ENCODE results near the gene COL11A1.
"Not testable (repeated sequence)": the region's sequence is repeated elsewhere in the genome, so short reads cannot be mapped to it uniquely, and the experiment has no call there.

Gene COL11A1

DNA sequence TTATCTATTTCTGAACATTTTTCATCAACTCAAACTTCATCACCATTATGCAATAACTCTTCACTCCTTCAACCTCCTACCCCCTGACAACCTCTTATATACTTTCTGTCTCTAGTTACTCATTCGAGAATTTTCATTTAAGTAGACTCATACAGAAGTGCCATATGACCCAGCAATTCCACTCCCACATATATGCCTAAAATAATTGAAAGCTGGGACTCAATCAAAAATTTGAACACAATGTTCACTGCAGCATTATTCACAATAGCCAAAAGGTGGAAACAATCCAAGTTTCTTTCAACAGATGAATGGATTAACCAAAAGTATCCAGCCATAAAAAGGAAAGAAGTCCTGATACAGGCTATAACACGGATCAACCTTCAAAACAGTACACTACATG is 24.1 kb downstream of the COL11A1 start:
- no peak for DNase-seq

DNA sequence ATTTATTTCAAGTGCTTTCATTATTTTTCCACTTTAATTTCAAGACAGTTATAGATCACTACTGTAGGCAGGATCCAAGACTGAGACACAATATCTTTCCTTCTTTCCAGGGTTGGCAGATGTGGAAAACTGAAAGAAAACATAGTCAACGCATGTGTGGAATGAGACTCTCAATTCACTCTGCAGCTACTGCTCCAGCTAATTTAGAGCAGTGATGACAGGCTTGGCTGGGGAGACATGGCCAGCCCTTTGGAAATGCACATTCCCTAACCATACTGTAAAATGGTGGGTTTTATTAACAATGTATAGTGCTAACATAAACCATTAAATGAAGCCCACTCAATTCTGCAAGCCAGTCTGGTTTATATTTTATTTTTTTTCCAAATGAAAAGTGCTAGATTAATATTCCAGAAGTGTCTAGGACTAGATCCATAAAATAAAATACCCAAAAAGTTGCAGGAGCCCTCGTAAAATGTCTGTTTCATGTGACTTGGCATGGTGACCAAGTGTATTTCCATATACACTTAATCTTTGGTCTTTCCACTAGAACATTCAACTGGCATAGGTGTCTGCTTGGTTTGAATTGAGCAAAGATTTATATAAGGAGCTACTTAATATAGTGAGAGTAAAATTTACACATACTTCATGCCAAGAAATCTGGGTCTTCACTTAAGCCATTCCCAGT is 32.9 kb downstream of the COL11A1 start:
- no peak for DNase-seq

DNA sequence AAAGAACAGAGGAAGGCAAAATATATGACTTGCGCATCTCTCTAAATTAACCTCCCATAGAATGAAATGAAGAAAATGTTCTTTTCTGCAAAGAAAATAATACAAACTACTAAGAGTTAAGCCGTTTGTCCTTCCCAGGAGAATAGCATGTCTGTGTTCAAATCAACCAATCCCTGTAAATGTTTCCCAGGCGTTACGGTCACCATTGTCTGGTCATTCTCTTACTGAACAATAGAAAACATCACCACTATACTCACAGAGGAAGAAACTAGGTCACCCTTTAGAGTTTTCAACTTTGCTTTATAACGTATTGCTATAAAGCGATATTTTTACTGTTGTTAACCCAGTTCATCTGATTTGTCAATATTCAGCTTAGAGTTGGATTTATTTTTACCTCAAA is 34.1 kb downstream of the COL11A1 start:
- DNase-seq = peak in 6 of 56 donors; percentile 1 to 18 (median 2)

DNA sequence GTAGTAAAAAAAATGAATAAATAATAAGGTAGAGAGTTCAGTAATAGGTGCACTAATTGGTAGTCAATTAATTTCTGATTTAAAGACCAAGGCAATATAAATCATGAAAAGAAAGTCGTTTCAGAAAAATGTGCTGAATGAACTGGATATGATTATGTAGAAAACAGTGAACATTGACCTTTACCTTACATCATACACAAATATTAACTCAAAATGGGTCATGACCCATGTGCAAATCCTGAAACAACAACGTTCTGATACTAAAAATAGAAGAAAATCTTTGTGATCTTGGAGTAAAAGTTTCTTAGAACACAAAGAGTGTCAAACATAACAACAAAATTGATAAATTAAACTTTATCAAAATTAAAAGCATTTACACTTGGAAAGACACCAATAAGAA is 39.1 kb downstream of the COL11A1 start:
- DNase-seq = no peak

DNA sequence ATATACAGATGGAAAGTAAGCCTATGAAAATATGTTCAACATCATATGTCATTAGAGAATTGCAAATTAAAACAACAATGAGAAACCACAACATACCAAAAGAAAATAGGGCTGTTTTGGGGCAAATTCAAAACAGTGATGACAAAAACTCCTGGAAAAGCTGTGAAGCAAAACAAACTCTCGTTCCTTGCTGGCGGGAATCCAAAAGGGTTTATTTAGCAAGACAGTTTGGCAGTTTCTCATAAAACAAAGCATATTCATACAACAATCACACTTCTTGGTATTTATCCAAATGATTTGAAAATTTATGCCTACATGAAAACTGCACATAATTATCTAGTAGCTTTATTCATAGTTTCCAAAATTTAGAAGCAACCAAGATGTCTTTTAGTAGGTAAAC is 44.4 kb downstream of the COL11A1 start:
- DNase-seq = no peak

DNA sequence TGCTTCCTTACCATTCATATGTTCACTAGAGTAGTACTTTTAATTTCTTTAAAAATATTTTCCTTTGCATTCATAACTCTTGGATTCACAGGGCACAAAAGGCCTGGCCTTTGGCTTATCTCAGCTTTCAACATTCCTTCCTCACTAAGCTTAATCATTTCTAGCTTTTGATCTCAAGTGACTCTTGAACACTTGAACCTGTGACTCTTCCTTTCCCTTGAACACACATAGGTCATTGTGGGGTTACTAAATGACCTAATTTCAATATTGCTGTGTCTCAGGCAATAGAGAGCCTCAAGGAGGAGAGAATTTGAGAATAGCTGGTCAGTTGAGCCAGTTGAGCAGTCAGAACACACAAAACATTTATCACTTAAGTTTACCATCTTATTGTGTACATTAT is 49.9 kb downstream of the COL11A1 start:
- no peak for DNase-seq

DNA sequence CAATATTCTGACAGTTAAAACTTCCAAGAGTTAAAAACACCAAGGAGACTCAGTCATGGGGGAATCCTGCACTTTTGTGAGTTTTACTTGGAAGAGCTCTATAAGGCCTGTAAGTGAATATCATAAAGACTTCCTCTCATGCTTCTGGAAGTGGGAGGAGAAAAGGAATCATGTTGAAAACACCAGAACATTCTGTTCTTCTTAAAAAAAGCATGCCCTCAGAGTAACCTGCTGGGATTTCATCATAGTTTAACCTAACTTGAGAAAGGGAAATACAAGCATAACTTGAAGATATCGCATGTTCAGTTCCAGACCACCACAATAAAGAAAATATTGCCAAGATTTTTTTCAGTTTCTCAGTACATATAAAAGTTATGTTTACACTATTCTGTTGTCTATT is 51.9 kb downstream of the COL11A1 start:
- no peak for DNase-seq

DNA sequence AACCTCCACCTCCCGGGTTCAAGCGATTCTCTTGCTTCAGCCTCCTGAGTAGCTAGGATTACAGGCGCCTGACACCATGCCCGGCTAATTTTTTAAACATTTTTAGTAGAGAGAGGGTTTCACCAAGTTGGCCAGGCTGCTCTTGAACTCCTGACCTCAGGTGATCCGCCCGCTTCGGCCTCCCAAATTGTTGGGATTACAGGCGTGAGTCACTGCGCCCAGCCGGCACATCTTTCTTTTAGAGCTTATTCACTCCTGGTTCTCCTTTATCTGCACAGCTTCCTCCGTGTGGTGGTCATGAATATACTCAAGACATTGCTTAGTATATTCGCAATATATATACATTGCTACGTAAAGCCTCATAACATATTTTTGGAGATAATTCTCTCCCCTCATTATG is 80.2 kb downstream of the COL11A1 start:
- not testable (repeated sequence) for DNase-seq

DNA sequence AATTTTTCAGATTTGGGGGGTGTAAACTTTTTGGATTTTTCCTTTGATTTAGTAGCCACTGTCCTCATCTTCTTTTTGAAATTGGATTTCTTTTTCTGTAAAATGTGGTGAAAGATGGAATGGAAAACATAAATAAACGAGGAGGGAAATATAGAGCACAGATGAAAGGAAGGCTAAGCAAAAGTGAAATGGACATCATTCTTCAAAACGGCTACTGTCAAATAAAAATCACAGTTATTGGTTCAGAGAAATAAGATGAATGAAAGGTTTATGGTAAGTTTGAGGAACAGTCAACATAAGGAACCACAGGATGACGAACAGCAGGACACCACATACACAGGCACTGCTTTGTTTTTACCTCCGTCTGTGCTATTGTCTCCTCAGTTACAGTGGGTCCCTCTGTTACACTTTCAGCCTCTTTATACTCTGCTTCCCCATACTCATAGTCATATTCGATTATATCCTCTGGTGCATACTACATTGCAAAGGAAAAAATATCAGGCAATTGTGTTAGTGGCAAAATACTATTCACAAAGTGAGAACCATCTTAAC is 82.4 kb downstream of the COL11A1 start:
- no peak for DNase-seq

DNA sequence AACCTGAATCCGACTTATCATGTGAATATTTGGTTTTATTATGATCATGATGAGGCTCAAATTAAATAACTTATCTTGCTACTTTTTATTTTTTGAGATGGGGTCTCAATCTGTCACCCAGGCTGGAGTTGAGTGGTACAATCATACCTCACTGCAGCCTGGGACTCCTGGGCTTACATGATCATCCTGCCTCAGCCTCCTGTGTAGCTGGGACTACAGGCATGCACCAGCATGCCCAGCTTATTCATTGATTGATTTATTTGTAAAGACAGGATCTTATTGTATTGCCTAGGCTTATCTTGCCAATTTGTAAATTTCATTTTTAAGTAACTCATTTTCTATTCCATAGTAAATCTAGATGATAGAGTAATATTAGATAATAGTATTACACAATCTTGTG is 84.3 kb downstream of the COL11A1 start:
- DNase-seq = no peak

DNA sequence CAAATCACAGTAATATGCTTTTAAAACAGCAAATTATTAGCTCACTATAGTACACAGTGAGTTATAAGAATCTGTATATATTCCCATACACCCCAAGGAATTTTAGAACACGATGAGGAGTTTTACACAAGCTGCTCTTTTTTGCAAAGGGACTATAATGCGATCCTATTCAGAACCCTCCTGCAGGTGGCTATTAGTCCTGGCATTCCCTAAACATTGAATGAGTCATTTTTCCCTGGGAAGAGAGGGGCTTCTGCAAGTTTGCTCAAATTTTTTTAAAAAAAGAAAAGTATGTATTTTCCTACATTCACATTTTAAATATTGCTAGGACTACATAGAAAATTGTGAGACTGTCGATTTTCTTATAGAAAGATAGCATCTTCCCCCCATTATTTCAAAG is 106.3 kb downstream of the COL11A1 start:
- no peak for DNase-seq

DNA sequence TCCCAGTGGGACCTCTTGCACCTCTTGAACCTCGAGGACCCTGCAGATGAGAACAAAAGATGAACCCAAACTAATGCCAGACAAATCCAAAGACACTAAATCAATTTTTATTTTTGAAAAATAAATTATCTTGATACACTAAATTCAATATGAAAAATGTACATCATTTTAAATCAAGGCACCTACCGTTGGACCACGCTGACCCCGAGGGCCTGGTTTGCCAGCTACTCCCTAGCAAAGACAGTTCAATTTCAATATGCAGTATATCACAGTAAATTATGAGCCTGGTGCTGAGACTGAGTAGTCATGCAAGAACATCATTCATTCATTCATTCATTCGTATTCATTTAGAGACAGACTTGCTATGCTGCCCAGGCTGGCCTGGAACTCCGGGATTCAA is 129.4 kb downstream of the COL11A1 start:
- no peak for DNase-seq

DNA sequence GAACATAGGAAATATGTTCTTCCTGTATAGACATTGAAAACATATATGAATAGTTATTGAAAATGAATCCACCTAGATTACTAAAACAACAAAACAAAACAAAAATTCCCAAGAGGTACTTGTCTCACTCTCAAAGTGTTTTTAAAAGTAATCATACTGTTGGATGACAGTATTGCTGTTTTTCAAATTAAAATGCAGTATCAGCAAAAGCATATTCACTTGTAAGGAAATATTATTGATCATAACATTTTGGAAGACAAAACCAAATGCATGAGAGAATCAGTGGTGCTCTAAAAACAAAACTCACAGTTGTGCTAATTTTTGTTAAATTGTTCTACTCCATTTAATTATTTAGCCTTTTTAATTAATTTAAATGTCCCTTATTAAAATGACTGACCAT is 131.0 kb downstream of the COL11A1 start:
- DNase-seq = no peak

DNA sequence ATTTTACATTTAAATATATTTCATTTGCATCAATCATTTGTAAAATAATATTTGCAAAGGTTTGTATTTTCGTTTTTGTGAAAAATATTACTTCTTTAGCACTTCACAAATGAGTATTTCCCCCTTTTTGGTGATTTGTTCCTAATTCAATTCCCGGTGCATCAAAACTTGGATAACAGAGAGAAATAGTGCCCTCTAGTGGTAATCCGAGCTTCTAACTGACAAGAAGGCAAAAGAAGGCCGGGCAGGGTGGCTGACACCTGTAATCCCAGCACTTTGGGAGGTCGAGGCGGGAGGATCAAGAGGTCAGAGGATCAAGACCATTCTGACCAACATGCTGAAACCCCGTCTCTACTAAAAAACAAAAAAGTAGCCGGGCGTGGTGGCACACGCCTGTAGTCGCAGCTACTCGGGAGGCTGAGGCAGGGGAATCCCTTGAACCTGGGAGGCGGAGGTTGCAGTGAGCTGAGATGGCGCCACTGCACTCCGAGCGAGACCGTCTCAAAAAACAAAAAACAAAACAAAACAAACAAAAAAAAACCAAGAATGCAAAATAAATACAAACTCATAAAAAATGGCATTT is 137.7 kb downstream of the COL11A1 start:
- DNase-seq = no peak

DNA sequence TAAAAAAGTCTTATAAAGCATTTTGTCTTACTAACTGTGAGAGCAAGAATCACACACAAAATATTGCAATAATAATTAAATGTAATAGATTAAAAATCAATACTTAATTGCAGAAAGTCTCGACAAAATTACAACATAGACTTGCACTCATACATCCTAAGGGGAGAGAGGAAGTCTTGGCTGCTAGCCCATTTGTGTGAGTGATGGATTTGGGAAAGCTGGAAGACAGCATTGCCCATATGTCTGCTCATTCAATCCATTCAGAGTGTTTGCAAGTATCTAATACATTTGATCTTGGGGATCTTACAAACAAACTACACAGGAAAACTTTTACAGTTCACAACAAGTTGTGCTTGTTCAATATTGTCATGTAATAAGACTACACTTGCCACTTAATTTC is 140.5 kb downstream of the COL11A1 start:
- DNase-seq = no peak

DNA sequence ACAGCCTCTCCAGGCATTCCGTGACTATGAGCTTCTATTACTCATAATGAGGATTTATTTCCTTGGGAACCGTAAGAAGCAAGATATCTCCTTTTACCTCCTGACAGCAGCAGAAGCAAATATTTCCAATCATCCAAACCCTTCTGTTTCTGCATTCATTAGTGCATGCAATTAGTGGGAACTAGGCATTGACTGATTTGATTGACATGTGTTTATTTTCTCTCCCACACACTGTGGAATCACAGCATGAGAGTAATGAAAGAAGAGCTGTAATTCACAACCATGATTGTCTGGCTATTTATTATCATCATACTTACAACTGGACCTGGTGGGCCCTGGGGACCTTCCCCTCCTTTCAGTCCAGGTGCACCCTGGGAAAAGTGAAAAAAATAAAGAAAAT is 146.8 kb downstream of the COL11A1 start:
- no peak for DNase-seq

DNA sequence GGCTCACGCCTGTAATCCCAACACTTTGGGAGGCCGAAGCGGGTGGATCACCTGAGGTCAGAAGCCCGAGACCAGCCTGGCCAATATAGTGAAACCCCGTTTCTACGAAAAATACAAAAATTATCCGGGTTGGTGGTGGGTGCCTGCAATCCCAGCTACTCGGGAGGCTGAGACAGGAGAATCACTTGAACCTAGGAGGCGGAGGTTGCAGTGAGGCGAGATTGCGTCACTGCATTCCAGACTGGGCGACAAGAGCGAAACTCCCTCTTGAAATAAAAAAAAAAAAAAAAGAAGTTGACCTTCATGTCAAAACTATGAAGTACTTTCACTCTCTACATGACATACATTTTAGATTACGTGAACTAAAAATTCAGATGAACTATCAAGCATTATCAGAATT is 153.7 kb downstream of the COL11A1 start:
- DNase-seq = no peak

DNA sequence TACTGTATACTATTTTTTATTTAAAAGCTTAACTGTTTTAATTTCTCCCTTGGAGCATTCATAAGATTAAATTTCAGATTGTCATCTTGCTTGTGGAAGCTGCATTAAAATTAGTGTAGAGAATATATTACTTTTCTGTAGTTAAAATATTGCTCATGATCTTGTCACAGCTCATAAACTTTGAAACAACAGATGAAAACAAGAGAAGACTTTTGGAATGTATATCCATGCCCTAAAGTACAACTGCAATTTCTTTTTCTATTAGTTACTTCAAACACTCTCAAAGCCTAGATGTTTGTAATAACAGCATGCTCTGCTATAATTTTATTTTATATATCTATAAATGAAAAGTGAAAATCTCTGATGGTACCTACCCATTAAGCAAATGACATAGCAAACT is 155.9 kb downstream of the COL11A1 start:
- no peak for DNase-seq

DNA sequence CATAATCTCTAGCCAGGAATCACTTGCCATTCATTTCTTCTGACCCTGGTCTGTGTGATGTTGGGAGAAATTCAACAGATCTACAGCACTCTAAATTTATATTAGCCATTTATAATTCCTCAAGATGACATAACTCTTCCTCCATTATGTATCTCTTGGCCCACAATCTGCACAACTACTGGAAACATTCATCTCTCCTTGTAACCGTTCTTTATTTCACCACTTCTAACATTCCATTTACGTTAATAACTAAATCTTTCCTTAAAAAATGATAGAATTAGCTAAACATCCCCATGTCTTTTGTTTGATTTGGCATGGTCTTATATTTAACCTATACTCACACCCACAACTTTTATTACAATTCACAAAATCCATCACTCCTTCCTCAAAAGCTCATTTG is 166.0 kb downstream of the COL11A1 start:
- no peak for DNase-seq

DNA sequence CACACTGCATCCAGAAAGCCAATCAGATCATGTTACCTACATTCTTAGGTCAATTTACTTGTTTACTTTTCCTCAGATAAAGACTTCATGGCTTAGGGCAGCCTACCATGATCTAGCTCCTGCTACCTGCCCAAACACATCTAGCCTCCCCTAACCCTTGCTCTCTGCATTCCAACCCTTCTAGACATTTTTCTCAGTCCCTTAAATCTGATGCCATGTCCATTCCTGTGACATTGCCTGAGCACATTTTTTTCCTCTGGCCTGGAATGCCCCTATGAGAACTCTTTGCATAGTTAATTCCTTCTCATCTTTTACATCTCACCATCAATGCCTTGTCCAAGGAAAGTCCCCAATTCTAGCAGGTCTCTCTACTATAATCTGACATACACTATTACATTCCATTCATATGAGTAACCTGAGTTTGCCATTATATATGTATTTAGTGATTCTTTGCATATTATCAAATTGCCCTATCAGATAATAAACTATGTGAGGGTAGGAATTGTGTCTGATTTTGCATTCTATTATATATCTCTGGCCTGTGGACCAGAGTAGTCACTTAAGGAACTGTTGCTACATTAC is 166.9 kb downstream of the COL11A1 start:
- DNase-seq = no peak

DNA sequence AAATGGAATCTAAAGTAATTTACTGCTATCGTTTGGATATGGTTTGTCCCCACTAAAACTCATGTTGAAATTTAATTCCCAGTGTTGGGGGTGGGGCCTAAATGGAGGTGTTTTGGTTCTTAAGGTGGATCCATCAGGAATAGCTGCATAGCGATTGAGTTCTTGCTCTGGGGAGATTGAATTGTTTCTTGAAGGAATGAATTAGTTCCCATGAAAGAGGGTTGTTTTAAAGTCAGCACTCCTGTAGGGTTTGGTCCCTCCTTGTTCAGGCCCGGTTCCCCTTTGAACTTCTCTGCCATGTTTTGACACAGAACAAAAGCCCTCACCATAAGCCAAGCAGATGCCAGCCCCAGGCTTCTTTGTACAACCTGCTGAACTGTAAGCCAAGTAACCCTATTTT is 170.9 kb downstream of the COL11A1 start:
- DNase-seq = no peak

DNA sequence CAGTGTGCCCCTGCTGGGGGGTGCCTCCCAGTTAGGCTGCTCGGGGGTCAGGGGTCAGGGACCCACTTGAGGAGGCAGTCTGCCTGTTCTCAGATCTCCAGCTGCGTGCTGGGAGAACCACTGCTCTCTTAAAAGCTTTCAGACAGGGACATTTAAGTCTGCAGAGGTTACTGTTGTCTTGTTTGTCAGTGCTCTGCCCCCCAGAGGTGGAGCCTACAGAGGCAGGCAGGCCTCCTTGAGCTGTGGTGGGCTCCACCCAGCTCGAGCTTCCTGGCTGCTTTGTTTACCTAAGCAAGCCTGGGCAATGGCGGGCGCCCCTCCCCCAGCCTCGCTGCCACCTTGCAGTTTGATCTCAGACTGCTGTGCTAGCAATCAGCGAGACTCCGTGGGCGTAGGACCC is 175.0 kb downstream of the COL11A1 start:
- DNase-seq = not testable (repeated sequence)

DNA sequence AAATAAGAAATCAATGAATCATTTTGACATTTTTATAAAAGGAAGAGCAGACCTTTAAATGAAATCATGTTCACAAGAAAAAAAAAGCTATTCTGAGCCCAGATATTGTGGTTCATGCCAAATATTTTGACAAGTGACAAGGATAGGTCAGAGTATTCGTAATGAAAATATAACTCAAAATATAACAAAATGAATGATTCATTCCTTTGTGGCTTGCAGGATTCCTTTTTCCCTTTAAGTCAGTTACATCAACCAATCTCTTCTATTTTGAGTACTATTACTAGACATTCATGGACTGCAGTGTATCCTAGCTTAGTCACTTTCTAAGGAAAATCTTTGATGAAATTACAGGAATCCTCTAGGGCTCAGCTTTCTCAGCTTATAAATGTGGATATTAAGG is 188.7 kb downstream of the COL11A1 start:
- DNase-seq = no peak

All from nucleus accumbens (tissue), 56 donors.